Mesenchymal stem cell (in vitro differentiated cells and primary cell): ENCODE results near the gene GARNL3.

Experiments used
- DNase-seq: peaks from one replicate; pipeline ENCODE4 v3.0.0-alpha.2; 2013
- H2AFZ ChIP-seq: one replicate; pipeline ENCODE4 v1.6.1; 2013; ENCODE audit warnings: low read depth, mild to moderate bottlenecking, control low read depth, inconsistent platforms, low read length, moderate library complexity
- H2AK5ac ChIP-seq: 2 replicates; pipeline ENCODE4 v1.6.1; 2013; ENCODE audit warnings: low read length, moderate library complexity, mild to moderate bottlenecking, inconsistent platforms; ENCODE audit not compliant: severe bottlenecking
- H2BK120ac ChIP-seq: one replicate; pipeline ENCODE4 v1.6.1; 2013; ENCODE audit warnings: low read depth, mild to moderate bottlenecking, inconsistent platforms, low read length, moderate library complexity
- H2BK12ac ChIP-seq, 2 experiments: one replicate each; pipeline ENCODE4 v1.6.1; 2013; ENCODE audit warnings: inconsistent platforms in 2 of 2, low read length in 2 of 2, mild to moderate bottlenecking in 2 of 2, moderate library complexity in 2 of 2, control low read depth in 1 of 2
- H2BK15ac ChIP-seq: one replicate; pipeline ENCODE4 v1.6.1; 2013; ENCODE audit warnings: mild to moderate bottlenecking, low read depth, inconsistent platforms; ENCODE audit not compliant: poor library complexity, severe bottlenecking
- H2BK5ac ChIP-seq: 2 replicates; pipeline ENCODE4 v1.6.1; 2013; ENCODE audit warnings: low read depth, mild to moderate bottlenecking, low read length, control low read depth, inconsistent platforms; ENCODE audit not compliant: poor library complexity, severe bottlenecking
- H3K14ac ChIP-seq, 2 experiments: one replicate each; pipeline ENCODE4 v1.6.1; 2013; ENCODE audit warnings: inconsistent platforms in 2 of 2, low read length in 2 of 2, control low read depth in 1 of 2, mild to moderate bottlenecking in 1 of 2, moderate library complexity in 1 of 2
- H3K18ac ChIP-seq, 2 experiments: one replicate each; pipeline ENCODE4 v1.6.1; 2013; ENCODE audit warnings: inconsistent platforms in 2 of 2, low read length in 2 of 2, control low read depth in 1 of 2, low read depth in 1 of 2, mild to moderate bottlenecking in 1 of 2
- H3K23ac ChIP-seq, 2 experiments: one replicate each; pipeline ENCODE4 v1.6.1; 2013; ENCODE audit warnings: inconsistent platforms in 2 of 2, low read length in 2 of 2, mild to moderate bottlenecking in 2 of 2, moderate library complexity in 2 of 2, control low read depth in 1 of 2
- H3K27ac ChIP-seq: 2 replicates; pipeline ENCODE4 v1.5.1; 2013; ENCODE audit warnings: mild to moderate bottlenecking, moderate library complexity, low read length, control low read depth, inconsistent platforms; ENCODE audit not compliant: poor library complexity, severe bottlenecking
- H3K27me3 ChIP-seq, 2 experiments: 2 replicates each; pipeline versions ENCODE4 v1.6.1 to v1.7.0; 2013; ENCODE audit warnings: low read length in 2 of 2, mild to moderate bottlenecking in 2 of 2, moderate library complexity in 2 of 2, control low read depth in 1 of 2, inconsistent platforms in 1 of 2; ENCODE audit not compliant: control insufficient read depth in 1 of 2, insufficient read depth in 1 of 2
- H3K36me3 ChIP-seq, 2 experiments: 2 replicates each; pipeline versions ENCODE4 v1.6.1 to v1.7.0; 2013; ENCODE audit warnings: low read length in 2 of 2, control low read depth in 1 of 2, inconsistent platforms in 1 of 2, low read depth in 1 of 2, mild to moderate bottlenecking in 1 of 2; ENCODE audit not compliant: insufficient read depth in 2 of 2, control insufficient read depth in 1 of 2
- H3K4ac ChIP-seq, 2 experiments: one replicate each; pipeline ENCODE4 v1.6.1; 2013; ENCODE audit warnings: inconsistent platforms in 2 of 2, low read length in 2 of 2, mild to moderate bottlenecking in 2 of 2, moderate library complexity in 2 of 2, control low read depth in 1 of 2, low read depth in 1 of 2
- H3K4me1 ChIP-seq: 2 replicates; pipeline ENCODE4 v1.6.1; 2013; ENCODE audit warnings: low read depth, low read length, control low read depth; ENCODE audit not compliant: control insufficient read depth, insufficient read depth
- H3K4me2 ChIP-seq: 2 replicates; pipeline ENCODE4 v1.6.1; 2013; ENCODE audit warnings: low read length, mild to moderate bottlenecking, inconsistent platforms; ENCODE audit not compliant: poor library complexity, severe bottlenecking
- H3K4me3 ChIP-seq, 2 experiments: 2 replicates each; pipeline versions ENCODE4 v1.5.1 to v1.7.0; 2013; ENCODE audit warnings: low read length in 2 of 2, mild to moderate bottlenecking in 2 of 2, control low read depth in 1 of 2, low read depth in 1 of 2; ENCODE audit not compliant: insufficient read depth in 1 of 2
- H3K79me1 ChIP-seq: replicated peaks from 2 replicates; pipeline ENCODE4 v1.6.1; 2013; ENCODE audit warnings: mild to moderate bottlenecking, control low read depth, low read length, inconsistent platforms; ENCODE audit not compliant: poor library complexity, severe bottlenecking
- H3K9ac ChIP-seq: 2 replicates; pipeline ENCODE4 v1.7.0; 2013; ENCODE audit warnings: mild to moderate bottlenecking, low read length, moderate library complexity
- H3K9me3 ChIP-seq: 2 replicates; pipeline ENCODE4 v1.7.0; 2013; ENCODE audit warnings: mild to moderate bottlenecking, low read length; ENCODE audit not compliant: control insufficient read depth
- H4K8ac ChIP-seq: one replicate; pipeline ENCODE4 v1.6.1; 2013; ENCODE audit warnings: inconsistent platforms, mild to moderate bottlenecking, low read length, moderate library complexity
- H4K91ac ChIP-seq: one replicate; pipeline ENCODE4 v1.6.1; 2013; ENCODE audit warnings: mild to moderate bottlenecking, low read length, inconsistent platforms
- WGBS: methylation state at CpG from one replicate; pipeline ENCODE4 v1.1.7; 2013; ENCODE audit warnings: mixed read lengths; 5-methylcytosine and 5-hydroxymethylcytosine counted together

The GARNL3 gene

DNA sequence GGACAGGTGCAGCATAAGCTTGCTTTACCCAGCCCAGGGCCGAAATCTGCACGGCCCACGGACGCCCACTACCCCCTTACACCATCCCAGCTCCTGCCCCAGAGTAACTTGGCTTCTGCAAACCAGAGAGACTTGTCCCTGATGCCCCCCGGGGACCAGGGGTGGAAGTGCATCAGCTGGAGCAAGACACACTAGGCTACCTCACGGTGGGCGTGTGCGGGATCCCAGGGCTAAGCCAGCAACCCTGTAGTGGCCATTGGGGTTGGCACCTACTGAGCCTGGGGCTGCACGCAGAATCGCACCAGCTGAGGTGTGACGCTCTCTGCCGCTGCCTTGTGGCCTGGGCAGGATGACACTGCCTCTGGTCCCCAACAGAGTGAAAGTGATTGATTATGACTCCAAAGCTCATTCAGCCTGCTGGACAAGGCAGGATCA is 153.5 kb downstream of the GARNL3 start:
- DNase-seq = no peak
- peaks cover 0 to 4% of the 10 kb centered on the region in 2 experiments for H3K36me3 ChIP-seq
- H3K4me2 ChIP-seq = no peak overlapping the region
- no peak overlapping the region for H3K4ac ChIP-seq
- H3K27ac ChIP-seq = no peak overlapping the region
- peaks cover 3% of the 10 kb centered on the region for H3K4me1 ChIP-seq
- no peak overlapping the region for H2BK120ac ChIP-seq
- H2AFZ ChIP-seq = no peak overlapping the region
- H2BK15ac ChIP-seq = no peak overlapping the region
- no peak overlapping the region for H2AK5ac ChIP-seq
- no peak overlapping the region for H3K9ac ChIP-seq
- no peak overlapping the region for H3K14ac ChIP-seq
- H4K8ac ChIP-seq = no peak overlapping the region
- H2BK5ac ChIP-seq = no peak overlapping the region
- H3K23ac ChIP-seq = no peak overlapping the region
- H3K18ac ChIP-seq = no peak overlapping the region
- no peak overlapping the region for H2BK12ac ChIP-seq
- 40% methylated on average over 12 of the region's 12 CpGs for WGBS
- H3K9me3 ChIP-seq = no peaks in the 10 kb centered on the region
- H3K4me3 ChIP-seq = no peak overlapping the region
- peaks cover 10% of the 10 kb centered on the region for H3K79me1 ChIP-seq
- no peak overlapping the region for H4K91ac ChIP-seq
- peaks cover 0 to 47% of the 10 kb centered on the region in 2 experiments for H3K27me3 ChIP-seq

DNA sequence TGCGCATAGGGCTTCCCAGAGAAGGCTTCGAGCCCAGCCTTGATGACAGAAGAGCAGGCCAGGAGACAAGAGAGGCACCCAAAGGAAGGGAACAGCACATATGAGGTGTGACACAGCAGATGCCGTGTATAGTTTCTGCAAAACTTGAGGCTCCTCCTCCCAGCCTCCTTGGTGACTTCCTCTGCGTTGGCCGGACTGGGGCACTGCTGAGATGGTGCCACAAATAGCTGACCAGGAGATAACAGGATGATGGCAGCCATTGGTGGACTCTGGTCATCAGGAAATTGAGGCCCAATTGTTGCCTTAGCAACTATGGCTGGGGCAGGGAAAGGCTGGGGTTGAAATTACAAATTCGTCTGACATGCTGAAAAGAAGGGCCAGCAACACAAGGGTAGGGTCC is 154.8 kb downstream of the GARNL3 start:
- Histone ChIP-seq H3K4me1 (peaks cover 4% of the 10 kb centered on the region), H4K91ac (no peak overlapping the region), H4K8ac (no peak overlapping the region), H2BK12ac (no peak overlapping the region), H2AFZ (no peak overlapping the region), H3K4me2 (no peak overlapping the region), H3K79me1 (peaks cover 14% of the 10 kb centered on the region), H3K9me3 (no peaks in the 10 kb centered on the region), H3K4me3 (no peak overlapping the region), H2AK5ac (no peak overlapping the region), H2BK120ac (no peak overlapping the region), H3K14ac (no peak overlapping the region), H3K27me3 (peaks cover 0 to 44% of the 10 kb centered on the region in 2 experiments), H3K36me3 (peaks cover 0 to 4% of the 10 kb centered on the region in 2 experiments), H2BK5ac (no peak overlapping the region), H3K9ac (no peak overlapping the region), H3K18ac (no peak overlapping the region), H3K4ac (no peak overlapping the region), H2BK15ac (no peak overlapping the region), H3K27ac (no peak overlapping the region), H3K23ac (no peak overlapping the region)
- DNase-seq = no peak
- WGBS = 90% methylated on average over 6 of the region's 6 CpGs

DNA sequence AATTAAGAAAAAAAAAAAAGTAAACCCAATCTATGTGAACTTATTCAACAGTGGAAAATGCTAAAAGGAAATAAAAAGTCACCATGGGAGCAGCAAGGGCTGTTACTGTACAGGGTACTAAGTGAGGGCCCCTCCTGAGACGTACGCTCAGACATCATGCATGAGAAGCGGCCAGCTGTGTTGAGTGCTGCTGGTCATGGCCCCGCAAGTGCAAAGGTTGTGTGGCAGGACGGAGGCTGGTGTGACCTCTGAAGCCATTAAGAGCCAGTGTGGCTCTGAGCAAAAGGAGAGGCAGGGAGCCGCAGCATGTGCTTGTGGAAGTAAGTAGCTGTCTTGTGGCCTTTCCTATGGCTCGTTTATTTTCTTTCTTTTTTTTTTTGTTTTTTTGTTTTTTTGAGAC is 156.5 kb downstream of the GARNL3 start:
- Histone ChIP-seq H3K36me3 (peaks cover 0 to 4% of the 10 kb centered on the region in 2 experiments), H2BK5ac (no peak overlapping the region), H3K4me1 (peaks cover 9% of the 10 kb centered on the region), H3K27ac (no peak overlapping the region), H3K14ac (no peak overlapping the region), H3K23ac (no peak overlapping the region), H2AK5ac (no peak overlapping the region), H3K4me3 (no peak overlapping the region), H3K4ac (no peak overlapping the region), H3K9me3 (no peaks in the 10 kb centered on the region), H3K27me3 (peaks cover 0 to 27% of the 10 kb centered on the region in 2 experiments), H2AFZ (no peak overlapping the region), H2BK120ac (no peak overlapping the region), H3K18ac (no peak overlapping the region), H3K4me2 (no peak overlapping the region), H2BK15ac (no peak overlapping the region), H2BK12ac (no peak overlapping the region), H3K9ac (no peak overlapping the region), H4K8ac (no peak overlapping the region), H3K79me1 (peaks cover 15% of the 10 kb centered on the region), H4K91ac (peak overlapping the region; percentile 15)
- DNase-seq = no peak
- WGBS = 92% methylated on average over 6 of the region's 7 CpGs

DNA sequence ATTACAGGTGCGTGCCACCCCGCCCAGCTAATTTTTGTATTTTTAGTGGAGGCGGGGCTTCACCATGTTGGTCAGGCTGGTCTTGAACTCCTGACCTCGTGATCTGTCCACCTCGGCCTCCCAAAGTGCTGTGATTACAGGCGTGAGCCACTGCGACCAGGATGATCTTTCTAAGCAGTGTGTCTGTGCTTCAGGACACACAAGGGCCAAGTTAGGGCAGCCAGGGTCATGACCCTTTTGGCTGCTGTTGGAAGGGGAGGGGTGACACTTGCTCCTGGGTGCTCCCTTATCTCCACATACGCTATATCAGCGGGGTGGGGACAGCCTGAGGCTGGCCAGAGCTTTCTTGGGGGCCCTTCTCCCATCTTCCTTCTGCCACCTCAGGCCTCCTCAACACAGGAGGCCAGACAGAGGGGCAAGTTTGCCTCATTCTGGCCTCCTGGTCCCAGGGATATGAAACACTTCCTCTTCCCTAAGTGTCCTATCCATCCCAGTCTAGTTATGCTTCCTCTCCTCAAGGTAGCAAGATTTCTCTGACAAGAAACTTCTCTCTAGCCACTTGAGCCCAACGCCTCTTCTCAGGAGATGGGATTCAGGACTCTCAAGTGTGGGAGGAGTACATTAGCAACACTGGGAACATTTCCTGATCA is 157.7 kb downstream of the GARNL3 start:
- H2BK120ac ChIP-seq = no peak overlapping the region
- H3K18ac ChIP-seq = no peak overlapping the region
- peaks cover 9% of the 10 kb centered on the region for H3K4me1 ChIP-seq
- no peaks in the 10 kb centered on the region for H3K9me3 ChIP-seq
- WGBS = 94% methylated on average over 10 of the region's 10 CpGs
- peaks cover 0 to 17% of the 10 kb centered on the region in 2 experiments for H3K27me3 ChIP-seq
- H3K23ac ChIP-seq = no peak overlapping the region
- no peak for DNase-seq
- H4K91ac ChIP-seq = no peak overlapping the region
- H3K4ac ChIP-seq = peak overlapping the region in 1 of 2 experiments; percentile 13
- H3K36me3 ChIP-seq = peaks cover 4% of the 10 kb centered on the region in 2 experiments
- H3K27ac ChIP-seq = no peak overlapping the region
- H2BK5ac ChIP-seq = no peak overlapping the region
- H4K8ac ChIP-seq = peak overlapping the region; percentile 54
- no peak overlapping the region for H2BK12ac ChIP-seq
- no peak overlapping the region for H3K4me2 ChIP-seq
- no peak overlapping the region for H3K14ac ChIP-seq
- H2AK5ac ChIP-seq = no peak overlapping the region
- no peak overlapping the region for H2AFZ ChIP-seq
- H2BK15ac ChIP-seq = no peak overlapping the region
- H3K4me3 ChIP-seq = peak overlapping the region in 1 of 2 experiments; percentile 100
- H3K79me1 ChIP-seq = peaks cover 15% of the 10 kb centered on the region
- peak overlapping the region; percentile 98 for H3K9ac ChIP-seq
